ENCODE results near the gene PTMS. TPM values are rescaled to one million over a fixed set of nuclear protein-coding genes. Genes with fewer than 3 reads are reported as not detected.

Gene PTMS
- total and polyA plus RNA-seq, 9 of the 15 experiments (the other 6 are each of a cell fraction or from before 2014, with no cell fraction given), result 5.1 to 287 (median 78.5) TPM

DNA sequence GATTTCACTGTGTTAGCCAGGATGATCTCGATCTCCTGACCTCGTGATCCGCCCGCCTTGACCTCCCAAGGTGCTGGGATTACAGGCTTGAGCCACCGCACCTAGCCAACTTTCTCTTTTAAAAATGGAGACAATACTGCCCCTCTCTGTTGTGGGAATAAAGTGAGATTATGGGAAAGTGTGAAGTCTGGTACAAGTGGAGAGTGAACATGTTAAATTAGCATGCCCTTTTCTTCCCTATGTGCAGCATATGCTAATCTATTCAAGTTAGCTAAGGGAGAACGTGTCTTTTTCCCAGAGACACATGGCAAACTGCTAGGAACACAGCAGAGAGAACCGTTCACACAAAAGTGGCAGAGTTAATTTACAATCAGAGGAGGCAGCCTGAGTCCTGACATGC is 40.8 kb upstream of the PTMS start (continued):
- TF ChIP-seq ETV1 (tag; conservative IDR thresholded peaks at IDR 0.05; ENCODE audit: low read depth) (no peak), ZNF436 (CRISPR knock-in tag; IDR thresholded peaks at IDR 0.05) (no peak), CLOCK (CRISPR knock-in tag; IDR thresholded peaks at IDR 0.05; ENCODE audit: borderline replicate concordance) (no peak), FOXK2 (conservative IDR thresholded peaks at IDR 0.05 in 1 of 2, IDR thresholded peaks at IDR 0.05 in 1 of 2; ENCODE audit: low read depth in 2 of 2) (no peak), ADNP (tag; IDR thresholded peaks at IDR 0.05) (no peak), RHOXF2B (CRISPR knock-in tag; conservative IDR thresholded peaks at IDR 0.05) (no peak), ZKSCAN3 (CRISPR knock-in tag; IDR thresholded peaks at IDR 0.05) (no peak)
- TF ChIP-seq, protein P1, sequence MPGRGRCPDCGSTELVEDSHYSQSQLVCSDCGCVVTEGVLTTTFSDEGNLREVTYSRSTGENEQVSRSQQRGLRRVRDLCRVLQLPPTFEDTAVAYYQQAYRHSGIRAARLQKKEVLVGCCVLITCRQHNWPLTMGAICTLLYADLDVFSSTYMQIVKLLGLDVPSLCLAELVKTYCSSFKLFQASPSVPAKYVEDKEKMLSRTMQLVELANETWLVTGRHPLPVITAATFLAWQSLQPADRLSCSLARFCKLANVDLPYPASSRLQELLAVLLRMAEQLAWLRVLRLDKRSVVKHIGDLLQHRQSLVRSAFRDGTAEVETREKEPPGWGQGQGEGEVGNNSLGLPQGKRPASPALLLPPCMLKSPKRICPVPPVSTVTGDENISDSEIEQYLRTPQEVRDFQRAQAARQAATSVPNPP (IDR thresholded peaks at IDR 0.05; ENCODE audit: borderline replicate concordance, insufficient read depth, insufficient read length), result no peak
- TF ChIP-seq, protein P2, sequence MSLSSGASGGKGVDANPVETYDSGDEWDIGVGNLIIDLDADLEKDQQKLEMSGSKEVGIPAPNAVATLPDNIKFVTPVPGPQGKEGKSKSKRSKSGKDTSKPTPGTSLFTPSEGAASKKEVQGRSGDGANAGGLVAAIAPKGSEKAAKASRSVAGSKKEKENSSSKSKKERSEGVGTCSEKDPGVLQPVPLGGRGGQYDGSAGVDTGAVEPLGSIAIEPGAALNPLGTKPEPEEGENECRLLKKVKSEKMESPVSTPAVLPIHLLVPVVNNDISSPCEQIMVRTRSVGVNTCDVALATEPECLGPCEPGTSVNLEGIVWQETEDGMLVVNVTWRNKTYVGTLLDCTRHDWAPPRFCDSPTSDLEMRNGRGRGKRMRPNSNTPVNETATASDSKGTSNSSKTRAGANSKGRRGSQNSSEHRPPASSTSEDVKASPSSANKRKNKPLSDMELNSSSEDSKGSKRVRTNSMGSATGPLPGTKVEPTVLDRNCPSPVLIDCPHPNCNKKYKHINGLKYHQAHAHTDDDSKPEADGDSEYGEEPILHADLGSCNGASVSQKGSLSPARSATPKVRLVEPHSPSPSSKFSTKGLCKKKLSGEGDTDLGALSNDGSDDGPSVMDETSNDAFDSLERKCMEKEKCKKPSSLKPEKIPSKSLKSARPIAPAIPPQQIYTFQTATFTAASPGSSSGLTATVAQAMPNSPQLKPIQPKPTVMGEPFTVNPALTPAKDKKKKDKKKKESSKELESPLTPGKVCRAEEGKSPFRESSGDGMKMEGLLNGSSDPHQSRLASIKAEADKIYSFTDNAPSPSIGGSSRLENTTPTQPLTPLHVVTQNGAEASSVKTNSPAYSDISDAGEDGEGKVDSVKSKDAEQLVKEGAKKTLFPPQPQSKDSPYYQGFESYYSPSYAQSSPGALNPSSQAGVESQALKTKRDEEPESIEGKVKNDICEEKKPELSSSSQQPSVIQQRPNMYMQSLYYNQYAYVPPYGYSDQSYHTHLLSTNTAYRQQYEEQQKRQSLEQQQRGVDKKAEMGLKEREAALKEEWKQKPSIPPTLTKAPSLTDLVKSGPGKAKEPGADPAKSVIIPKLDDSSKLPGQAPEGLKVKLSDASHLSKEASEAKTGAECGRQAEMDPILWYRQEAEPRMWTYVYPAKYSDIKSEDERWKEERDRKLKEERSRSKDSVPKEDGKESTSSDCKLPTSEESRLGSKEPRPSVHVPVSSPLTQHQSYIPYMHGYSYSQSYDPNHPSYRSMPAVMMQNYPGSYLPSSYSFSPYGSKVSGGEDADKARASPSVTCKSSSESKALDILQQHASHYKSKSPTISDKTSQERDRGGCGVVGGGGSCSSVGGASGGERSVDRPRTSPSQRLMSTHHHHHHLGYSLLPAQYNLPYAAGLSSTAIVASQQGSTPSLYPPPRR (CRISPR knock-in tag; IDR thresholded peaks at IDR 0.05; ENCODE audit: borderline replicate concordance), result no peak
- TF ChIP-seq, protein P3, sequence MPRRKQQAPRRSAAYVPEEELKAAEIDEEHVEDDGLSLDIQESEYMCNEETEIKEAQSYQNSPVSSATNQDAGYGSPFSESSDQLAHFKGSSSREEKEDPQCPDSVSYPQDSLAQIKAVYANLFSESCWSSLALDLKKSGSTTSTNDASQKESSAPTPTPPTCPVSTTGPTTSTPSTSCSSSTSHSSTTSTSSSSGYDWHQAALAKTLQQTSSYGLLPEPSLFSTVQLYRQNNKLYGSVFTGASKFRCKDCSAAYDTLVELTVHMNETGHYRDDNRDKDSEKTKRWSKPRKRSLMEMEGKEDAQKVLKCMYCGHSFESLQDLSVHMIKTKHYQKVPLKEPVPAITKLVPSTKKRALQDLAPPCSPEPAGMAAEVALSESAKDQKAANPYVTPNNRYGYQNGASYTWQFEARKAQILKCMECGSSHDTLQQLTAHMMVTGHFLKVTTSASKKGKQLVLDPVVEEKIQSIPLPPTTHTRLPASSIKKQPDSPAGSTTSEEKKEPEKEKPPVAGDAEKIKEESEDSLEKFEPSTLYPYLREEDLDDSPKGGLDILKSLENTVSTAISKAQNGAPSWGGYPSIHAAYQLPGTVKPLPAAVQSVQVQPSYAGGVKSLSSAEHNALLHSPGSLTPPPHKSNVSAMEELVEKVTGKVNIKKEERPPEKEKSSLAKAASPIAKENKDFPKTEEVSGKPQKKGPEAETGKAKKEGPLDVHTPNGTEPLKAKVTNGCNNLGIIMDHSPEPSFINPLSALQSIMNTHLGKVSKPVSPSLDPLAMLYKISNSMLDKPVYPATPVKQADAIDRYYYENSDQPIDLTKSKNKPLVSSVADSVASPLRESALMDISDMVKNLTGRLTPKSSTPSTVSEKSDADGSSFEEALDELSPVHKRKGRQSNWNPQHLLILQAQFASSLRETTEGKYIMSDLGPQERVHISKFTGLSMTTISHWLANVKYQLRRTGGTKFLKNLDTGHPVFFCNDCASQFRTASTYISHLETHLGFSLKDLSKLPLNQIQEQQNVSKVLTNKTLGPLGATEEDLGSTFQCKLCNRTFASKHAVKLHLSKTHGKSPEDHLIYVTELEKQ (CRISPR knock-in tag; IDR thresholded peaks at IDR 0.05), result no peak
- TF ChIP-seq, protein P4, sequence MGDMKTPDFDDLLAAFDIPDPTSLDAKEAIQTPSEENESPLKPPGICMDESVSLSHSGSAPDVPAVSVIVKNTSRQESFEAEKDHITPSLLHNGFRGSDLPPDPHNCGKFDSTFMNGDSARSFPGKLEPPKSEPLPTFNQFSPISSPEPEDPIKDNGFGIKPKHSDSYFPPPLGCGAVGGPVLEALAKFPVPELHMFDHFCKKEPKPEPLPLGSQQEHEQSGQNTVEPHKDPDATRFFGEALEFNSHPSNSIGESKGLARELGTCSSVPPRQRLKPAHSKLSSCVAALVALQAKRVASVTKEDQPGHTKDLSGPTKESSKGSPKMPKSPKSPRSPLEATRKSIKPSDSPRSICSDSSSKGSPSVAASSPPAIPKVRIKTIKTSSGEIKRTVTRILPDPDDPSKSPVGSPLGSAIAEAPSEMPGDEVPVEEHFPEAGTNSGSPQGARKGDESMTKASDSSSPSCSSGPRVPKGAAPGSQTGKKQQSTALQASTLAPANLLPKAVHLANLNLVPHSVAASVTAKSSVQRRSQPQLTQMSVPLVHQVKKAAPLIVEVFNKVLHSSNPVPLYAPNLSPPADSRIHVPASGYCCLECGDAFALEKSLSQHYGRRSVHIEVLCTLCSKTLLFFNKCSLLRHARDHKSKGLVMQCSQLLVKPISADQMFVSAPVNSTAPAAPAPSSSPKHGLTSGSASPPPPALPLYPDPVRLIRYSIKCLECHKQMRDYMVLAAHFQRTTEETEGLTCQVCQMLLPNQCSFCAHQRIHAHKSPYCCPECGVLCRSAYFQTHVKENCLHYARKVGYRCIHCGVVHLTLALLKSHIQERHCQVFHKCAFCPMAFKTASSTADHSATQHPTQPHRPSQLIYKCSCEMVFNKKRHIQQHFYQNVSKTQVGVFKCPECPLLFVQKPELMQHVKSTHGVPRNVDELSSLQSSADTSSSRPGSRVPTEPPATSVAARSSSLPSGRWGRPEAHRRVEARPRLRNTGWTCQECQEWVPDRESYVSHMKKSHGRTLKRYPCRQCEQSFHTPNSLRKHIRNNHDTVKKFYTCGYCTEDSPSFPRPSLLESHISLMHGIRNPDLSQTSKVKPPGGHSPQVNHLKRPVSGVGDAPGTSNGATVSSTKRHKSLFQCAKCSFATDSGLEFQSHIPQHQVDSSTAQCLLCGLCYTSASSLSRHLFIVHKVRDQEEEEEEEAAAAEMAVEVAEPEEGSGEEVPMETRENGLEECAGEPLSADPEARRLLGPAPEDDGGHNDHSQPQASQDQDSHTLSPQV (IDR thresholded peaks at IDR 0.05), result peak; percentile 70

Measured in K562 (cell line).